ENCODE data around the gene FGFRL1.

DNA sequence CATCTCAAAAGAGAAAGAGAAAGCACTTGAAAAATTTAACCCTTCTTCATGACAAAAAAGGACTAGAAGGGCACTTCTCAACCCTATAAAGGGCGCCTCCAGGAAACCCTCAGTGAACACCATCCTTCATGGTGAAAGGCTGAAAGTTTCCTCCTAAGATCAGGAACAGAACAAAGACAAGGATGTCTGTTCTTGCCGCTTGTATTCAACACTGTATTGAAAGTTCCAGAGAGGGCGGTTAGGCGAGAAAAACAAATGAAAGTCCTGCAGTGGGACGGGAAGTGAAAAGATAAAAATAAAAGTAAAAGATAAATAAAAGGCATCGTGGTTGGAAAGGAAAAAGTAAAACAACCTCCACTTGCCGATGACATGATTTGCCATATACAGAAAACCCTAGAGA, 51.0 kb downstream of the FGFRL1 start:
- no peak for TF ChIP-seq CTCF (IDR thresholded peaks at IDR 0.05; ENCODE audit: borderline replicate concordance, extremely low read depth, low read length, poor library complexity, severe bottlenecking)
- no peak for TF ChIP-seq EZH2 (IDR thresholded peaks at IDR 0.05; ENCODE audit: borderline replicate concordance, low read depth, low read length, severe bottlenecking)

Data from DND-41 (cell line).